Heart right ventricle (tissue), 16 donors: Measurements from ENCODE around the gene WASL. TPM values are rescaled to one million over a fixed set of nuclear protein-coding genes. Genes with fewer than 3 reads are reported as not detected.
A peak's percentile ranks its signal among the peaks of the same experiment; 100 is the strongest.

ENCODE experiments used
- ATAC-seq, 8 donors: fragments of 200-7000 bp; cut with Tn5 transposase; one replicate each; pipeline ENCODE4 v1.9.1; 2020; ENCODE audit warnings: mild to moderate bottlenecking in 8 of 8, moderate library complexity in 8 of 8, moderate number of reproducible peaks in 1 of 8
- DNase-seq, 2 donors: peaks; one replicate each; pipeline ENCODE4 v3.0.0-alpha.2; 2020
- H3K27ac ChIP-seq, 10 donors: fragments of 200-600 bp; sonication (generic) in 2 of 10; one replicate each; pipeline versions ENCODE4 v1.5.0 to v1.8.0; 2020 to 2022; ENCODE audit warnings: mild to moderate bottlenecking in 3 of 10
- H3K27me3 ChIP-seq, 7 donors: fragments of 200-600 bp; one replicate each; pipeline ENCODE4 v1.8.0; 2021 to 2022; ENCODE audit warnings: mild to moderate bottlenecking in 2 of 7
- H3K36me3 ChIP-seq, 9 donors: fragments of 200-600 bp; sonication (generic) in 1 of 9; one replicate each; pipeline versions ENCODE4 v1.5.0 to v1.8.0; 2020 to 2022; ENCODE audit warnings: mild to moderate bottlenecking in 2 of 9
- H3K4me1 ChIP-seq, 9 donors: fragments of 200-600 bp; sonication (generic) in 1 of 9; one replicate each; pipeline versions ENCODE4 v1.5.0 to v1.8.0; 2020 to 2022; ENCODE audit warnings: mild to moderate bottlenecking in 4 of 9
- H3K4me3 ChIP-seq, 10 donors: fragments of 200-600 bp; sonication (generic) in 2 of 10; one replicate each; pipeline versions ENCODE4 v1.5.0 to v1.8.0; 2020 to 2022; ENCODE audit warnings: mild to moderate bottlenecking in 7 of 10, moderate library complexity in 2 of 10
- H3K9me3 ChIP-seq, 11 donors: fragments of 200-600 bp in 10 of 11; sonication (generic) in 2 of 11; one replicate each; pipeline versions ENCODE4 v1.5.0 to v1.8.0; 2013 to 2022; ENCODE audit warnings: mild to moderate bottlenecking in 2 of 11, control low read depth in 1 of 11, moderate library complexity in 1 of 11
- CTCF ChIP-seq, 9 donors: fragments of 200-600 bp; sonication (generic) in 2 of 9; IDR thresholded peaks; one replicate each; pipeline versions ENCODE4 v1.5.0 to v1.8.0; 2021 to 2022; ENCODE audit warnings: antibody characterized with exemption in 9 of 9, mild to moderate bottlenecking in 5 of 9, moderate library complexity in 1 of 9
- WGBS, 2 donors: extraction: QIAGEN DNeasy Blood & Tissue Kit; methylation state at CpG; one replicate each; pipeline ENCODE4 v1.1.7; 2013; ENCODE audit warnings: inconsistent platforms in 1 of 2; 5-methylcytosine and 5-hydroxymethylcytosine counted together
- intact Hi-C, 10 donors: fragments of 100-400 bp; cut with DNase I; formaldehyde crosslinking; loops; one replicate each; pipeline versions ENCODE4 v1.11.1 to v1.14.2; 2022
- polyA plus RNA-seq, 2 donors: library from polyadenylated mRNA; stranded (reverse); fragments of 200-250 nt; gene quantifications; one replicate each; pipeline ENCODE4 v1.2.3, GENCODE V29; 2013
- total RNA-seq, 10 donors: library from RNA; stranded (reverse); fragmentation: NEBNext Ultra II Directional in 3 of 10; extraction: Animal tissue kit (Norgen Biotek cat#: 25700) in 3 of 10; gene quantifications; one replicate each; pipeline versions ENCODE4 v1.2.1 to v1.2.4, GENCODE V29; 2021 to 2023
- donor health status: Arrhythmogenic right ventricular cardiomyopathy.
- donor health status: ischemic (EF 13 %, LVEDD 7.1; RV severe dilation, severe dysfunction).
- donor health status: healthy with polysubstance abuse.
- donor health status: DM: no; HTN: yes; CAD: no.
- donor health status: DM: no; HTN: no; CAD: no.
- donor health status: ischemic (EF 25% LVEDD 6.9; RV normal size, moderate dysfunction).
- donor health status: ischemic (EF 25% LVEDD 5.7; RV mildly dilated, moderate dysfunction).
- donor health status: healthy.
- donor health status: DM: yes; HTN: yes; CAD: no.
- donor health status: Ischemic cardiomyopathy.
- donor health status: ischemic (EF 35%, LVEDD 5.7; RV mildly dilated, moderate dysfunction).
- donor health status: nonischemic (EF 11% LVEDD 7.7; RV severe dilation, severe dysfunction).
- donor health status: DM: yes; HTN: yes; CAD: no.
- donor health status: PGD.
- donor health status: ischemic (EF 29% LVEDD 5.4; RV normal size, mild dysfunction).
- donor health status: nonischemic (EF 23%, LVEDD 6.1; RV moderate dilation, normal function).

WASL gene
- total and polyA plus RNA-seq, 12 donors = 10.7 to 30.0 (median 24.8) TPM

DNA sequence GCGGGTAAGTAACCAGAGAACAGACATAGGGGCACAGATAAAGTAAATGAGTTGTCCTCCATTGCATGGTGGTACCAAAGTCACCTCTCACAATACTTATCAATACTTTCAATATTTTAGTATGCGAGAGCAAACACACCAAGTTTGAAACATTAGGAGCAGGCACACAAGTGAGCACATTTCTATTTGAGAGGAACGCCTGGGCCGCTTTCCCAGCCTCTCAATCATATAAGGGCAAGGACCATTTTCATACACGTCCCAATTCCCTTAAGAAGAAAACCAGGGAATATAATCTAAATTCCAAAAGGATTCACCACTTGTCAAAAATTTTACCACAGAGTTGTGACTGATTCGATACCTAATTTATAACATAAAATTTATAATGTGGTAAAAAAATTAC is 85.6 kb downstream of the WASL start:
- peak overlapping the region in 2 of 10 donors; percentile 23 to 24 for H3K27ac ChIP-seq

GRCh38 chr7:123662755-123663154 is 86.0 kb downstream of the WASL start:
- no peak for TF ChIP-seq CTCF (IDR thresholded peaks at IDR 0.05)
- peak overlapping the region in 4 of 10 donors; percentile 17 to 35 (median 24) for H3K27ac ChIP-seq
- WGBS, 2 donors = 26 to 49% methylated on average over 3 of the region's 3 CpGs
- DNase-seq = no peak
- intact Hi-C loops = no loop called here
- peak overlapping the region in 9 of 10 donors; percentile 18 to 67 (median 55) for H3K4me3 ChIP-seq
- no peaks in the 10 kb centered on the region for H3K9me3 ChIP-seq
- peak in 1 of 8 donors; percentile 27 for ATAC-seq
- H3K4me1 ChIP-seq = peaks cover 0 to 18% (median 11%) of the 10 kb centered on the region in 9 donors
- no peaks in the 10 kb centered on the region for H3K27me3 ChIP-seq
- peaks cover 0 to 43% (median 0%) of the 10 kb centered on the region in 9 donors for H3K36me3 ChIP-seq

More for the DNA sequence above, 85.6 kb downstream of the WASL start:
- no peak for TF ChIP-seq CTCF (IDR thresholded peaks at IDR 0.05)
- WGBS, 2 donors = 56 to 74% methylated on average over 6 of the region's 6 CpGs
- no peaks in the 10 kb centered on the region for H3K9me3 ChIP-seq
- DNase-seq = no peak
- intact Hi-C loops = no loop called here
- no peak for ATAC-seq
- H3K4me3 ChIP-seq = peak overlapping the region in 9 of 10 donors; percentile 18 to 67 (median 55)
- peaks cover 0 to 42% (median 0%) of the 10 kb centered on the region in 9 donors for H3K36me3 ChIP-seq
- H3K27me3 ChIP-seq = no peaks in the 10 kb centered on the region
- H3K4me1 ChIP-seq = peaks cover 0 to 18% (median 11%) of the 10 kb centered on the region in 9 donors

DNA sequence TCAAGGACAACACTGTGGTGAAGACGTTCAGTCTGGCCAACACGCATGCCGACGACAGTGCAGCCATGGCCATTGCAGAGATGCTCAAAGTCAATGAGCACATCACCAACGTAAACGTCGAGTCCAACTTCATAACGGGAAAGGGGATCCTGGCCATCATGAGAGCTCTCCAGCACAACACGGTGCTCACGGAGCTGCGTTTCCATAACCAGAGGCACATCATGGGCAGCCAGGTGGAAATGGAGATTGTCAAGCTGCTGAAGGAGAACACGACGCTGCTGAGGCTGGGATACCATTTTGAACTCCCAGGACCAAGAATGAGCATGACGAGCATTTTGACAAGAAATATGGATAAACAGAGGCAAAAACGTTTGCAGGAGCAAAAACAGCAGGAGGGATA is 86.5 kb downstream of the WASL start:
- H3K36me3 ChIP-seq = peaks cover 0 to 43% (median 0%) of the 10 kb centered on the region in 9 donors

GRCh38 chr7:123661765-123662164 is 87.0 kb downstream of the WASL start:
- no peak for TF ChIP-seq CTCF (IDR thresholded peaks at IDR 0.05)
- Histone ChIP-seq H3K4me3 (peak overlapping the region in 7 of 10 donors; percentile 24 to 67 (median 61)), H3K27ac (peak overlapping the region in 4 of 10 donors; percentile 17 to 94 (median 46)), H3K4me1 (peaks cover 0 to 17% (median 11%) of the 10 kb centered on the region in 9 donors), H3K9me3 (no peaks in the 10 kb centered on the region), H3K36me3 (peaks cover 0 to 43% (median 0%) of the 10 kb centered on the region in 9 donors), H3K27me3 (no peaks in the 10 kb centered on the region)
- intact Hi-C loops = no loop called here
- 23 to 39% methylated on average over 1 of the region's 1 CpG for WGBS, 2 donors
- no peak for DNase-seq
- ATAC-seq = no peak

More for the DNA sequence above, 86.5 kb downstream of the WASL start:
- ATAC-seq (peak in 1 of 8 donors; percentile 5), DNase-seq (no peak)
- no peaks in the 10 kb centered on the region for H3K27me3 ChIP-seq
- peak overlapping the region in 8 of 10 donors; percentile 24 to 67 (median 58) for H3K4me3 ChIP-seq
- no peaks in the 10 kb centered on the region for H3K9me3 ChIP-seq
- intact Hi-C loops = no loop called here
- H3K4me1 ChIP-seq = peaks cover 0 to 18% (median 11%) of the 10 kb centered on the region in 9 donors
- 59 to 68% methylated on average over 15 of the region's 15 CpGs for WGBS, 2 donors
- peak overlapping the region in 3 of 10 donors; percentile 17 to 94 (median 35) for H3K27ac ChIP-seq
- no peak for TF ChIP-seq CTCF (IDR thresholded peaks at IDR 0.05)
